Cardiac muscle cell (in vitro differentiated cells and primary cell): ENCODE measurements around the gene PAX5. TPM values are rescaled to one million over a fixed set of nuclear protein-coding genes. Genes with fewer than 3 reads are reported as not detected.

Experiments
- DNase-seq, 2 donors: peaks; one replicate each; pipeline versions ENCODE4 v3.0.0 to v3.0.0-alpha.2; 2010 to 2017; ENCODE audit warnings: low read depth in 1 of 2, low spot score in 1 of 2
- H3K27ac ChIP-seq: fragments of 200-600 bp; sonication (generic); 2 replicates; pipeline ENCODE4 v1.5.1; 2016
- H3K27me3 ChIP-seq: fragments of 200-600 bp; sonication (generic); 2 replicates; pipeline ENCODE4 v1.6.0; 2016; ENCODE audit warnings: control low read depth
- H3K36me3 ChIP-seq: fragments of 200-600 bp; sonication (generic); 2 replicates; pipeline ENCODE4 v1.5.1; 2016; ENCODE audit warnings: control low read depth
- H3K4me1 ChIP-seq: fragments of 200-600 bp; sonication (generic); 2 replicates; pipeline ENCODE4 v1.8.1; 2017; ENCODE audit warnings: low read depth, mild to moderate bottlenecking, mixed run types
- H3K4me3 ChIP-seq: fragments of 200-600 bp; sonication (generic); 2 replicates; pipeline ENCODE4 v1.5.1; 2016; ENCODE audit warnings: mild to moderate bottlenecking
- H3K9me3 ChIP-seq: fragments of 200-600 bp; sonication (generic); 2 replicates; pipeline ENCODE4 v1.5.1; 2017; ENCODE audit warnings: low read depth, mild to moderate bottlenecking, control low read depth
- CTCF ChIP-seq: IDR thresholded peaks from 2 replicates; pipeline ENCODE4 v1.5.1; 2012; ENCODE audit warnings: low read depth, mild to moderate bottlenecking, low read length
- polyA plus RNA-seq: library from polyadenylated mRNA; unstranded; fragments of >200 nt; fragmentation: Nextera tagmentation; extraction: Ambion mirVana; gene quantifications from 2 replicates; pipeline ENCODE4 v1.2.1, GENCODE V29; 2016
- total RNA-seq: library from RNA; depleted of rRNA; stranded (reverse); fragments of >200 nt; gene quantifications from 2 replicates; pipeline ENCODE4 v1.2.3, GENCODE V29; 2016

Gene PAX5
- total and polyA plus RNA-seq, 2 experiments from 2014 or later = not detected

GRCh38 chr9:36939214-36939613 is 94.9 kb downstream of the PAX5 start:
- no peak for DNase-seq
- no peak for TF ChIP-seq CTCF
- Histone ChIP-seq H3K27me3 (peaks cover 23% of the 10 kb centered on the region), H3K4me3 (no peak overlapping the region), H3K9me3 (no peaks in the 10 kb centered on the region), H3K36me3 (no peaks in the 10 kb centered on the region), H3K4me1 (no peaks in the 10 kb centered on the region), H3K27ac (no peak overlapping the region)

DNA sequence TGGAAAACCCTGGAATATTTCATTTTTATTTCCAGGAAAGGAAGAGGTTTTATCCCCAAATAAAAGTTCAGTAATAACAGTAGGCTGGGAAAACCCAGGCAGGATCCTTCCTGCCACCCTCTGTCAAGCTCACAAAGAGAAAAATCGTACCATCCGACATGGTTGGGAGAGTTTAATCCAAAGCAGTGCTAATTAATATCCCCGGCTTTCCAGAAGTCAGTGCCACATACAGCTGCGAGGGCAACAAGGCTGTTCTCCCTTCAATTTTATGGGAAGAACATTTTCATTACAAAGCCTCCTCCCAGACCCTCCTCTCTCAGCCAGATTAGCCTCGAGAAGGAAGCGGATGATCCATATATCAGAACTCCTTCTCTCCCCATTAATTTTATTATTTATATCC is 95.5 kb downstream of the PAX5 start:
- no peak for TF ChIP-seq CTCF
- H3K4me3 ChIP-seq = no peak overlapping the region
- DNase-seq = no peak

GRCh38 chr9:36937951-36938350 is 96.1 kb downstream of the PAX5 start:
- DNase-seq = no peak
- Histone ChIP-seq H3K4me3 (no peak overlapping the region), H3K27ac (no peak overlapping the region), H3K36me3 (no peaks in the 10 kb centered on the region), H3K9me3 (no peaks in the 10 kb centered on the region), H3K4me1 (no peaks in the 10 kb centered on the region), H3K27me3 (peaks cover 23% of the 10 kb centered on the region)
- TF ChIP-seq CTCF = no peak

More for the DNA sequence above, 95.5 kb downstream of the PAX5 start:
- Histone ChIP-seq H3K9me3 (no peaks in the 10 kb centered on the region), H3K4me1 (no peaks in the 10 kb centered on the region), H3K36me3 (no peaks in the 10 kb centered on the region), H3K27me3 (peaks cover 23% of the 10 kb centered on the region), H3K27ac (no peak overlapping the region)

- no peak overlapping the region for H3K4me3 ChIP-seq
- H3K27ac ChIP-seq = no peak overlapping the region
- H3K27me3 ChIP-seq = peaks cover 23% of the 10 kb centered on the region
- no peaks in the 10 kb centered on the region for H3K4me1 ChIP-seq
- no peak for TF ChIP-seq CTCF
- no peaks in the 10 kb centered on the region for H3K9me3 ChIP-seq
- H3K36me3 ChIP-seq = no peaks in the 10 kb centered on the region
- no peak for DNase-seq
These were observed 96.7 kb downstream of the PAX5 start for GRCh38 chr9:36937346-36937745.

DNA sequence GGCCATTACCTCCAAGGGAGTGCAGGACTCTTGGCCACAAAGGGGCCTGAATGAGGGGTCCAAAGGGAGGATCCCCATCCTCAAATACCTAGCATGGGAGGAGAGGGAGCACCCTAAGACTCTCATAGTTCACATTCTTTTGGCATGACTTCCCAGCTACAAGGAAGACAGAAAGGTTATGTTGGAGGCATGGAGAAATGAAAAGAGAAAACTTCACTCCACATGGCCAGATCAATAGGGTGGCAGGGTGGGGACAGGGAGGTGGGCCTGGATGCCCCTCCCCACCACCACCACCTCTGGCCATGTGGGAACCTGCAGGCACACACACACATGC is 97.6 kb downstream of the PAX5 start:
- no peak for TF ChIP-seq CTCF
- Histone ChIP-seq H3K9me3 (no peaks in the 10 kb centered on the region), H3K4me1 (no peaks in the 10 kb centered on the region), H3K27me3 (peaks cover 23% of the 10 kb centered on the region), H3K27ac (no peak overlapping the region), H3K36me3 (no peaks in the 10 kb centered on the region), H3K4me3 (no peak overlapping the region)
- DNase-seq = no peak
